Stimulated activated effector memory CD8-positive, alpha-beta T cell treated with anti-CD3 and anti-CD28 coated beads, Interleukin-12 subunit alpha, Interleukin-12 subunit beta, amount 100 ng/mL, for 72 hours (primary cell): ENCODE measurements around the gene DQX1.
"Not testable (repeated sequence)": the region's sequence is repeated elsewhere in the genome, so short reads cannot be mapped to it uniquely, and the experiment has no call there.

ENCODE experiments used
- ATAC-seq: fragments of 150-1000 bp; cut with Tn5 transposase; 2 replicates; pipeline ENCODE4 v1.10.0; 2021
- DNase-seq, 2 donors: peaks; one replicate each; pipeline ENCODE4 v3.0.0; 2021 to 2022; ENCODE audit warnings: low spot score in 2 of 2
- H3K27ac Mint-ChIP-seq: one replicate; pipeline ENCODE4 v1.8.0; 2022; ENCODE audit warnings: mild to moderate bottlenecking, mixed read lengths
- H3K36me3 Mint-ChIP-seq: one replicate; pipeline ENCODE4 v1.8.0; 2022; ENCODE audit warnings: mild to moderate bottlenecking, mixed read lengths
- H3K4me1 Mint-ChIP-seq: one replicate; pipeline ENCODE4 v1.8.0; 2022; ENCODE audit warnings: mixed read lengths
- H3K4me3 Mint-ChIP-seq: one replicate; pipeline ENCODE4 v1.8.0; 2022; ENCODE audit warnings: mild to moderate bottlenecking, mixed read lengths
- H3K9me3 Mint-ChIP-seq: one replicate; pipeline ENCODE4 v1.8.0; 2022; ENCODE audit warnings: mixed read lengths

The DQX1 gene

DNA sequence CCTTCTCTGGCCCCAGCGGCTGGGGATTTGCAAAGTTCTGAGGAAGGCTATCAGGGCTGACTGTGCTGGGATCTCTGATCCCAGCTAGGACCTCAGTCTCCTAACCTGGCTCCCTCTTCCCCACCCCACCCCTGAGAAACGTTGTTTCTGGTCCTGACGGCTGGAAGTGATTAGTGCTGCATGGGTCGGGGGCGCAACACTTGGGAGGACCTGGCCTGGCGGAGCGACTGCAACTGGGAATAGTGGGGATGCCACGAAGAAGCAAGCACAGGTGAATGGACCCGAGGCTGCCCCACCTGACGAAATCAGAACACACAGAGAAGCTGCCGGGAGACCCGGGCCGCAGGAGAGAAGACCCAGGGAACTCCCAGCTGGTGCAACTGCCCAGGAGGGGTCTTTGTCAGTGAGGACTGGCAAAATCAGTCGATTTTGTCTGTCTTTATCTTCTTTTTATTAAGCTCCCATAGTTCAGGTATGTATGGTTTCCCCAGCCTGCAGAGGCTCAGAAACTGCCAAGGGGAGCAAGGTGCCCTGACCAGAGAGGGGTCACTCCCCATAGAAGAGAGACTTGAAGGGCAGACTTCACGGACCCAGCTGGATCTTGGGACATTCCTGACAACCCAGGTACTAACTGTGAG is 26.0 kb downstream of the DQX1 start:
- no peak for ATAC-seq
- H3K36me3 Mint-ChIP-seq: peaks cover 29% of the 10 kb centered on the region
- H3K27ac Mint-ChIP-seq: no peak overlapping the region
- H3K9me3 Mint-ChIP-seq: no peaks in the 10 kb centered on the region
- no peak for DNase-seq
- H3K4me3 Mint-ChIP-seq: peak overlapping the region; percentile 86
- peaks cover 56% of the 10 kb centered on the region for H3K4me1 Mint-ChIP-seq

DNA sequence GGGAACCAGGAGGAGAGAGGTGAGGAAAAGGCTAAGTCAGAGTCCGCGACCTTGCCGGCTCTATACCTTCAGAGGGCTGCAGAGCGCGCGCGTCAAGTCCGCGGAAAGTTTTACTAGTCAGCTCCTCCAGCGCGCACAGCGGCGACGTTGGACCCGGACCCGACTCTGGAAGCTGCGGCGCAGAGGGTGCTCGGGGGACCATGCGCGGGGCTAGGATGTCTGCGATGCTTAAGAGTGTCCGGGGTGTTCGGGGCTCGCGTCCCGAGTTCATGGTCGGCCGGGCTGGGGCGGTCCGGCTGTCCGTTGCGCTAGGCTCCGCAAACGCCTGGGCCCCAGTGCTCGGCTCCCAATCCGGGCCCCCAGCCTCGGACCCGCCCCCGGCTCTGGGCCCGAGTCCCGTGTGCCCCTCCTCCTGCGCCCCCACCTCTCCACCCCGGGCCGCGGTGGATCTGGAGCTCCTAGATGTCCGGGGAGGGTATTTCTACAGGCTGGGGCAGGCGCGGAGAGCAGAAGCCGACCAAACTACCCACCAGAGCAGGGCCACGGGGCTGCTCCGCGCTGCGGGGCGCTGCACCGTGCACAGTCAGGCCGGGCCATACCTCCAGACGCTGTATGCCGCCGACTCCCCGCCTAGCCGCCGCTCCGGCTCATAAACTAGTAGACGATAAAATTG is 26.6 kb downstream of the DQX1 start, which contains the start of gene LBX2:
Gene LBX2 (minus strand): TSS at position 337 of the 673 bp plus-strand sequence. CDS start 66 bp downstream, at position 271.
- Mint-ChIP-seq H3K36me3 (peaks cover 23% of the 10 kb centered on the region), H3K9me3 (no peaks in the 10 kb centered on the region), H3K4me3 (peak within 1 kb of the TSS; percentile 86), H3K4me1 (peaks cover 49% of the 10 kb centered on the region), H3K27ac (peak within 1 kb of the TSS; percentile 88)
- ATAC-seq (peak; percentile 35), DNase-seq (no peak)

DNA sequence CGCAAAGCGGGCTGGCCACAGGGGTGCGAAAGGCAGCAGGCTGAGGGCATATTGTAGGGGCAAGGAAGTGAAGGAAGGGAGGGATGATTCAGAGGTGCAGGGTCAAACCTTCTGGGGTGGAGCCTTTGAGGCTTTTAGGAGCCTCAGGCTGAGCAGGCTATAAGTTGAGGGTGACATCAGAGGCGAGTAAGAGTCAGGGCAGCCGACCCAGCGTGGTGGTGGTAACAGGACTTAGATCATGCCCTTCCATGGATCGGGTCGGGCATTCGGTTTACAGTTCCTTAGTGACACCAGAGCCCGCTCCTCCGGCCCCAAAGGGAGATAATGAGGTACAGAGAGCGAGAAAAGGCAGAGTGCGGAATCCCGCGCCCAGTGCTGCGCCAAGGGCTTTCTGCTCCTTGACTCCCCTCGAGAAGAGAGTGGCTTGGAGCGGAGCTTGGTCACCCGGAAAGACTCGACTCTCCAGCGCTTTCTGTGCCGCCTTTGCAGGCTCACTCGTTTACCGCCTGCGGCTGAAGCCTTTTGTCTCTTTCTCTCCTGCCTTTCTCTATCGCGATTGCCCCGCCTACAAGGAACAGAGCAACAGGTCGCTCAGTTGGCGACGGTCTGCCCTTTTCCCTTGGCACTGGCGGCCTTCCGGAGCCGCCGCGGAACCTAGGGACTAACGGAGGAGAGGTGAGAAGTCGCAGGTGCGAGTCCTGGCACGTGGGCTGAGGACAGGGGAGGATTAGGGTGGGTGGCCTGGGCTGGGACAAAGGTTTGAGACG is 27.3 kb downstream of the DQX1 start:
- Mint-ChIP-seq H3K27ac (peak overlapping the region; percentile 88), H3K36me3 (peaks cover 25% of the 10 kb centered on the region), H3K9me3 (no peaks in the 10 kb centered on the region), H3K4me3 (peak overlapping the region; percentile 86), H3K4me1 (peaks cover 42% of the 10 kb centered on the region)
- DNase-seq (peak in 1 of 2 donors; percentile 74), ATAC-seq (peak; percentile 85)

GRCh38 chr2:74497777-74498499 is 28.1 kb downstream of the DQX1 start:
- DNase-seq (no peak), ATAC-seq (peak; percentile 52)
- Mint-ChIP-seq H3K27ac (peak overlapping the region; percentile 88), H3K36me3 (peaks cover 31% of the 10 kb centered on the region), H3K4me3 (peak overlapping the region; percentile 86), H3K9me3 (no peaks in the 10 kb centered on the region), H3K4me1 (peaks cover 34% of the 10 kb centered on the region)

DNA sequence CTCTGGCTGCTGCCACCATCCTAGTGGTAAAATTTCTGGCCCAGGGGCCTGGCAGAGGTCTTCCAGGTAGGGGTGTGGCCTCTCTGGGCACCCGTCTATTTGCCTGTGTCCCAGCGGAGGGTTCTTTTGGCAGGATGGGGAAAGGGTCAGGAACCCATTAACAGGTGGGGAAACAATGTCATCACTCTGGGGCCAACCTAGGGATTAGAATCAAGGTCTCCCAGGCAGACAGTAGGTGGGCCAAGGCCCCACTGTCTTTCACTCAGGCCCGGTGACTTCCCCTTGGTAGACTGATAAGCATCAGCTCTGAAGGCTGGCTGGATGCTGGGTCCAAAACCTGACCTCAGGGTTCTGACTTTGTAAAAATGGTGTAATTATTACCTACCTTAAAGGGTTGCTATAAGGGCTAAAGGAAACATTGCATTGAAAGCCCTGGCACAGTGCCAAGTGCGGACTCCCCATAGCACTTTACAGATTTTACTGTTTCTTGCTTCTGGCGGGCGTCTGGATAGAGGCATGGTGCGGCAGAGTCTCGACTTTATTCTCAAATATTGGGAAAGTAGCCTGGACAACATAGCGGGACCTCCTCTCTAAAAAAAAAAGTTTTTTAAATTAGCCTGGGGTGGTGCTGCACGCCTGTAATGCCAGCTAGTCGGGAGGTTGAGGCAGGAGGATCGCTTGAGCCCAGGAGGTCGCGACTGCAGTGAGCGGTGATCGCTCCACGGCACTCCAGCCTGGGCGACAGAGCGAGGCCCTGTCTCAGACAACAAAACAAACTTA is 28.8 kb downstream of the DQX1 start:
- Mint-ChIP-seq H3K36me3 (peaks cover 38% of the 10 kb centered on the region), H3K9me3 (no peaks in the 10 kb centered on the region), H3K4me3 (peak overlapping the region; percentile 86), H3K4me1 (peaks cover 29% of the 10 kb centered on the region), H3K27ac (peak overlapping the region; percentile 88)
- no peak for ATAC-seq
- DNase-seq: no peak

GRCh38 chr2:74495440-74495839 is 30.6 kb downstream of the DQX1 start:
- DNase-seq: no peak
- no peak for ATAC-seq
- Mint-ChIP-seq H3K9me3 (no peaks in the 10 kb centered on the region), H3K36me3 (peaks cover 49% of the 10 kb centered on the region), H3K27ac (no peak overlapping the region), H3K4me3 (no peak overlapping the region), H3K4me1 (peaks cover 20% of the 10 kb centered on the region)

DNA sequence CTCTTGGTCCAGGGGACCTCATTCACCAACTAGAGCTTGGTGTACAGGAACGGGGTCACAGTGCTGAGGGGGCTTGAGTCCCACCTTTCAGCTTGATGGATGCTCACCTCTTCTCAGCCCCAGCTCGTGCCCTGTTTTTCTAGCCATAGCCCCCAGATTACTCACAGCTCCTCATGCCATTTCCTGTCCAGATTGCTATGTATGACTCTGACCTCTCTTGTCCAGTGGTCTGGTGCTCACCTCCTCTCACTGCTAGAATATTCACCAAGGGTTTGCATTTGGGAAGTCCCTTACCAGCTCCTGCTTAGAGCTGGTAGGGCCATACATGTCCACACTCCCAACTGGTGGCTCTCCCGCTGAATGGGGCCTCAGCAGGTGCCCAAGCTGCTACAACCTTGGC is 32.5 kb downstream of the DQX1 start:
- Mint-ChIP-seq H3K27ac (peak overlapping the region; percentile 26), H3K4me1 (peaks cover 13% of the 10 kb centered on the region)
- no peak for DNase-seq

GRCh38 chr2:74491648-74492544 is 34.1 kb downstream of the DQX1 start:
- no peaks in the 10 kb centered on the region for H3K9me3 Mint-ChIP-seq
- peaks cover 55% of the 10 kb centered on the region for H3K36me3 Mint-ChIP-seq
- peaks cover 2% of the 10 kb centered on the region for H3K4me1 Mint-ChIP-seq
- ATAC-seq: no peak
- H3K4me3 Mint-ChIP-seq: no peak overlapping the region
- H3K27ac Mint-ChIP-seq: no peak overlapping the region
- no peak for DNase-seq

More for the DNA sequence above, 32.5 kb downstream of the DQX1 start:
- peaks cover 54% of the 10 kb centered on the region for H3K36me3 Mint-ChIP-seq
- H3K4me3 Mint-ChIP-seq: no peak overlapping the region
- ATAC-seq: no peak
- no peaks in the 10 kb centered on the region for H3K9me3 Mint-ChIP-seq

DNA sequence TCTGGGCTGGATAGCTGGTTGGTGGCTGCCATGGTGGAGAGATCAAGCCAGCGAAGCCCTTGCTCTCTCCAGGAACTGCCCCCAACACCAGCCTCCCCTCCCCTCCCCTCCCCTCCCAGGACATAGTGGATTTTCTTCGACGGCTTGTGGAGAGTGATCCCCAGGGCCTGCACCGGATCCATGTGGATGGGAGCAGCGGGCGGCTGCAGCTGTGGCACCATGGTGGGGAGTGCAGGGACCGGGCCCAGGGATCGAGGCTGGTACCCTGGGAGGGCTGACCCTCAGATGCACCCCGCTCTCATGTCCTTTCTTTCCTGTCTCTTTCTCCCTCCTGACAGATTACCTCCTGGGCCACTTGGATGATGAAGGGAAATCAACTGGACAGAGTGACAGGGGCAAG is 36.1 kb downstream of the DQX1 start:
- Mint-ChIP-seq H3K9me3 (no peaks in the 10 kb centered on the region), H3K4me1 (peaks cover 10% of the 10 kb centered on the region), H3K27ac (no peak overlapping the region), H3K4me3 (no peak overlapping the region), H3K36me3 (peaks cover 75% of the 10 kb centered on the region)
- DNase-seq: no peak
- no peak for ATAC-seq

DNA sequence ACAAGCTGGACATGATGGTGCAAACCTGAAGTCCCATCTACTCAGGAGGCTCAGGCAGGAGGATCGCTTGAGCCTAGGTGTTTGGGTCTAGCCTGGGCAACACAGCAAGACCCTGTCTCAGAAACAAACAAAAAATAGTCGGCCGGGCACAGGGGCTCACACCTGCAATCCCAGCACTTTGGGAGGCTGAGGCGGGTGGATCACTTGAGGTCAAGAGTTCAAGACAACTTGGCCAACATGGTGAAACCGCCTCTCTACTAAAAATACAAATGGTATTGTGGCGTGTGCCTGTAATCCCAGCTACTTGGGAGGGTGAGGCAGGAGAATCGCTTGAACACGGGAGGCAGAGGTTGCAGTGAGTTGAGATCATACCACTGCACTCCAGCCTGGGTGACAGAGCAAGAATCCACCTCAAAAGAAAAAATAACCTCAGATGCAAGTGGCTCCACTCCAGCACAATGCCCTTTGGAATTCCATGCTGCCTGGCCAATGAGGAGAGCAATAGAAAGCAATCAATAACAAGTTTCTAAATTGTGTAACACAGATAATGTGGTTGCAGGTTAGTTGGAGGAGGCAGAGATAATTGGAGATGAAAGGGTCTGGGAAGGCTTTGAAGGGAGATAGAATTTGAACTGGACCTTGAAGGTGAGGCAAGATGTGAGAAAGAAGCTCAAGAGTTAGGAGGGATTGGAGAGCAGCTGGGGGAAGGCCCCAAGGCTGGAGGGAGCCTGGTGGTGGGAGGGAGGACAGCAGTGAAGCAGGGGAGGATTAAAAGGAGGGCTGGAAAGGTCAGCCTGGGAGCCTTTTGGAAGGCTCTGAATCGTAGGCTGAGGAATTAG is 37.2 kb downstream of the DQX1 start:
- H3K9me3 Mint-ChIP-seq: no peaks in the 10 kb centered on the region
- no peak overlapping the region for H3K27ac Mint-ChIP-seq
- peaks cover 10% of the 10 kb centered on the region for H3K4me1 Mint-ChIP-seq
- no peak overlapping the region for H3K4me3 Mint-ChIP-seq
- ATAC-seq (no peak), DNase-seq (no peak)
- peaks cover 76% of the 10 kb centered on the region for H3K36me3 Mint-ChIP-seq

- Mint-ChIP-seq H3K4me1 (peaks cover 28% of the 10 kb centered on the region), H3K27ac (no peak overlapping the region), H3K36me3 (peaks cover 62% of the 10 kb centered on the region), H3K4me3 (no peak overlapping the region), H3K9me3 (no peaks in the 10 kb centered on the region)
- DNase-seq (no peak), ATAC-seq (no peak)
Measured at GRCh38 chr2:74486141-74486540, 39.9 kb downstream of the DQX1 start.

DNA sequence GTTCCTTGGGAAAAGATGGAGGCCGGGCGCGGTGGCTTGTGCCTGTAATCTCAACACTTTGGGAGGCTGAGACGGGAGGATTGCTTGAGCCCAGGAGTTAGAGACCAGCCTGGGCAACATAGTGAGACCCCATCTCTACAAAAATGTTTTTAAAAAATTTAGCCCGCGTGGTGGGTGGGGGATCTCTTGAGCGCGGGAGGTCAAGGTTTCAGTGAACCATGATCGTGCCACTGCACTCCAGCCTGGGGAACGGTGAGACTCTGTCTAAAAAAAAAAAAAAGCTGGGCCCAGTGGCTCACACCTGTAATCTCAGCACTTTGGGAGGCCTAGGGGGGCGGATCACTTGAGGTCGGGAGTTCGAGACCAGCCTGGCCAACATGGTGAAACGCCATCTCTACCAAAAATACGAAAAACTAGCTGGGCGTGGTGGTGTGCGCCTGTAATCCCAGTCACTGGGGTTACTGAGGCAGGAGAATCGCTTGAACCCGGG is 42.3 kb downstream of the DQX1 start:
- not testable (repeated sequence) for DNase-seq, H3K9me3 Mint-ChIP-seq, ATAC-seq
- peak overlapping the region; percentile 95 for H3K27ac Mint-ChIP-seq
- peaks cover 39% of the 10 kb centered on the region for H3K4me1 Mint-ChIP-seq
- H3K4me3 Mint-ChIP-seq: peak overlapping the region; percentile 90
- peaks cover 65% of the 10 kb centered on the region for H3K36me3 Mint-ChIP-seq
